Middle frontal gyrus (tissue), 1 donor: Measurements from ENCODE around the gene SLC5A2.
"Not testable (repeated sequence)": the region's sequence is repeated elsewhere in the genome, so short reads cannot be mapped to it uniquely, and the experiment has no call there.

ENCODE experiments used
- DNase-seq: peaks from one replicate; pipeline ENCODE4 v3.0.0-alpha.2; 2015; ENCODE audit warnings: low spot score; ENCODE audit errors: extremely low spot score

Gene SLC5A2

GRCh38 chr16:31496670-31497069 is 13.7 kb downstream of the SLC5A2 start:
- DNase-seq, result no peak

- no peak for DNase-seq
Observed at GRCh38 chr16:31498493-31498892, 15.6 kb downstream of the SLC5A2 start.

GRCh38 chr16:31499928-31500327 is 17.0 kb downstream of the SLC5A2 start:
- no peak for DNase-seq

- DNase-seq, result no peak
Observed at GRCh38 chr16:31501226-31501965, 18.5 kb downstream of the SLC5A2 start.

GRCh38 chr16:31501966-31502348 is 19.0 kb downstream of the SLC5A2 start:
- DNase-seq, result no peak

GRCh38 chr16:31502981-31503380 is 20.1 kb downstream of the SLC5A2 start:
- no peak for DNase-seq

GRCh38 chr16:31503555-31503954 is 20.6 kb downstream of the SLC5A2 start:
- DNase-seq, result not testable (repeated sequence)

- no peak for DNase-seq
Observed at GRCh38 chr16:31504159-31504558, 21.2 kb downstream of the SLC5A2 start.

- no peak for DNase-seq
Observed at GRCh38 chr16:31505483-31505882, 22.6 kb downstream of the SLC5A2 start.

GRCh38 chr16:31507617-31507928 is 24.6 kb downstream of the SLC5A2 start:
- no peak for DNase-seq

- DNase-seq, result peak; percentile 84
Observed at GRCh38 chr16:31507929-31508705, 25.2 kb downstream of the SLC5A2 start, which contains the start of gene RUSF1. TSS of gene RUSF1 (minus strand) at chr16:31508391. CDS start at chr16:31508373, 18 bp downstream.

GRCh38 chr16:31508706-31509195 is 25.8 kb downstream of the SLC5A2 start:
- DNase-seq, result no peak

GRCh38 chr16:31513126-31513525 is 30.2 kb downstream of the SLC5A2 start:
- no peak for DNase-seq

GRCh38 chr16:31513884-31514283 is 31.0 kb downstream of the SLC5A2 start:
- DNase-seq, result no peak

- no peak for DNase-seq
Observed at GRCh38 chr16:31517800-31518402, 35.0 kb downstream of the SLC5A2 start.

GRCh38 chr16:31519759-31520431 is 37.0 kb downstream of the SLC5A2 start:
- no peak for DNase-seq

GRCh38 chr16:31521368-31521767 is 38.4 kb downstream of the SLC5A2 start:
- no peak for DNase-seq

GRCh38 chr16:31522071-31522470 is 39.1 kb downstream of the SLC5A2 start:
- DNase-seq, result no peak

GRCh38 chr16:31523768-31524167 is 40.8 kb downstream of the SLC5A2 start:
- not testable (repeated sequence) for DNase-seq

- DNase-seq, result no peak
Observed at GRCh38 chr16:31525113-31525512, 42.2 kb downstream of the SLC5A2 start.

- no peak for DNase-seq
Observed at GRCh38 chr16:31527734-31528274, 44.9 kb downstream of the SLC5A2 start, which contains the start of gene AHSP. TSS of gene AHSP (plus strand) at chr16:31527900. CDS start at chr16:31528140, 240 bp downstream.
